ENCODE results near the gene NTNG2. TPM values are rescaled to one million over a fixed set of nuclear protein-coding genes. Genes with fewer than 3 reads are reported as not detected.

NTNG2 gene
- total RNA-seq, 1 donor from 2014 or later = 3.5 TPM

DNA sequence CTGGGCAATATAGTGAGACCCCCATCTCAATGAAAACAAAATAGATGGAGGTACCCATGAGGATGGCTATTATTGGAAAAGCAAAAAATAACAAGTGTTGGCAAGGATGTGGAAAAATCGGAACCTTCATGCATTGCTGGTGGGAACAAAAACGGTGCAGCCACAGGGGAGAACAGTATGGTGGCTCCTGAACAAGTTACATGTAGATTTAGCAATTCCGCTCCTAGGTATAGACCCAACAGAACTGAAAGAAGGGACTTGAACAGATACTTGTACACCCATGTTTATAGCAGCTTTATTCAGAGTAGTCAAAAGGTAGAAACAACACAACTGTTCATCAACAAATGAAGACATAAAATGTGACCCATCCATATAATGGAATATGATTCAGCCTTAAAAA, 43.0 kb downstream of the NTNG2 start:
- no peak for DNase-seq (ENCODE audit: low spot score)

DNA sequence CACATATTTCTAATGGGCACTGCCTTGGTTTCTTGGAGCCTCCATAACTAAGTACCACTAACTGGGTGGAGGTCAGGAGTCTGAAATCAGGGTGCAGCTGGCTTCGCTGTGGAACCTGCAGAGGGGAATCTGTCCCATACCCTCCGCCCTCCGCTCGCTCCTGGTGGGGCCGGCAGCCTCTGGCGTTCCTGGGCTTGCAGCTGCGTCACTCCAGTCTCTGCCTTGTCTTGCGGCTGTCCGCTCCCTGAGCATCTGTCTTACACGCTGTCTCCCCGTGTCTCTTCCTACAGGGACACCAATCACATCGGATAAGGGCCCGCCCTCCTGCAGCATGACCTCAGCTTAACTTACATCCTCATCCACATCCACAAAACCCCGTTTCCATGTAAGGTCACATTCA, 45.4 kb downstream of the NTNG2 start:
- DNase-seq (ENCODE audit: low spot score) = no peak

- DNase-seq (ENCODE audit: low spot score) = no peak
Measured at GRCh38 chr9:132207839-132208615, 46.2 kb downstream of the NTNG2 start.

GRCh38 chr9:132209228-132209627, 47.4 kb downstream of the NTNG2 start:
- no peak for DNase-seq (ENCODE audit: low spot score)

GRCh38 chr9:132210472-132211145, 48.8 kb downstream of the NTNG2 start:
- DNase-seq (ENCODE audit: low spot score) = no peak

DNA sequence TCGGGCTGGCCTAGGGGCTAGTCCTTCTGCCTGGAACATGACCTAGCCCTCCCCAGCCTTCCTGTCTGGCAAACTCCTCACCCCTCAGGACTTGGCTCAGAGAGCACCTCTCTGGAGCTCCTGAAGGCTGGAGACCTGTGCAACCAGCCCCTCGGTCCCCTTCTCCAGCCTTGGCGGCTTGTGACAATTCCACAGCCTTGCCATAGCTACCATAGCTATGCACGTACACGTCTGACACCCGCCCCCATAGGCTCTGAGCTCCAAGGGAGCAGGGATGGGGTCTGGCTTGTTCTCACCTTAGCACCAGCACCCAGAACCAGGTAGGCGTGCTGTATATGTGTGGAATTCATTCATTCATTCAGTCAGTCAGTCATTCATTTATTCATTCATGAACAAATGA, 49.7 kb downstream of the NTNG2 start:
- DNase-seq (ENCODE audit: low spot score) = no peak

DNA sequence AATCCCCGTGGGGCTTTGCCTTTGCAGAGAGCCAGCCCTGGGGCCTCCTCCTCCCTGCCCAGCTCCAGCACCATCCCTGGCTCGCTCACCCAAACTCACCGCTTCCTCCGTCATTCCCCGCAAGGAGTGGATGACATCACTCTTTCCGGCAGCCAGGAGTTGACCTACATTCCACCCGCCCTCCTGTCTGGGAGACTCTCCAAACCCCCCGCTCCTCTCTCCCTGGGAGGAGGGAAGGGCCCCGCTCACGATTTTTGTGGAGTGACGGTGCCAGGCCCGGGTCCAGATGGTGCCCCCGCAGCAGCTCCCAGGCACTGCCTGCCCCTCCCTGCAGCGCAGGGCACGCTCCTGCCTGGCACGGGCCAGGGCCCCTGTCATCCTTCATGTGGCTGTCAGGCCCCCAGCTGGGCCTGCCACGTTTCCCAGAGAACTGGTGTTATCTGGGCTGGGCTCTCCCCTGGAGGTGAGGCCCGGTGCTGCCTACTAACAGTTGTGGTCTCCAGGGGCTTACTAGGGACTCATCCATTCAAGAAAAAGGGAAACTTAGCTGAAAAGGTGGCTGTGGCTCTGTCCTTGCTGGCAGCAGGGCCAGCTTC, 52.3 kb downstream of the NTNG2 start:
- DNase-seq (ENCODE audit: low spot score) = peak; percentile 63

GRCh38 chr9:132216861-132217619, 55.2 kb downstream of the NTNG2 start:
- DNase-seq (ENCODE audit: low spot score) = no peak

DNA sequence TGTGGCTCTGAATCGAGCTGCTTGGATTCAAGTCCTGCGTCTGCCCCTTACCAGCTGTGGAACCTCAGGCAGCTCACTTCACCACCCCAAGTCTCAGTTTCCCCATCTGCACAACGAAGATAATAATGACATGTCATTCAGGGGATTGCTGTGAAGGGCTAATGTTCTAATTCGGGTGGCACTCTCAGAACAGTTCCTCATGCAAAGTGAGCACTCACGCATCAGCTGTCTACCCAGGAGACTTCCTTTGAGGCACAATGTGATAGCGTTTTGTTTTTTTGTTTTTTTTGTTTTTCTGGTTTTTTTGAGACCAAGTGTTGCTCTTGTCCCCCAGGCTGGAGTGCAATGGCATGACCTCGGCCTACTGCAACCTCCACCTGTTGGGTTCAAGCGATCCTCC, 56.4 kb downstream of the NTNG2 start:
- no peak for DNase-seq (ENCODE audit: low spot score)

- no peak for DNase-seq (ENCODE audit: low spot score)
Measured at GRCh38 chr9:132221941-132222340, 60.1 kb downstream of the NTNG2 start.

GRCh38 chr9:132224645-132225044, 62.8 kb downstream of the NTNG2 start:
- DNase-seq (ENCODE audit: low spot score) = no peak

DNA sequence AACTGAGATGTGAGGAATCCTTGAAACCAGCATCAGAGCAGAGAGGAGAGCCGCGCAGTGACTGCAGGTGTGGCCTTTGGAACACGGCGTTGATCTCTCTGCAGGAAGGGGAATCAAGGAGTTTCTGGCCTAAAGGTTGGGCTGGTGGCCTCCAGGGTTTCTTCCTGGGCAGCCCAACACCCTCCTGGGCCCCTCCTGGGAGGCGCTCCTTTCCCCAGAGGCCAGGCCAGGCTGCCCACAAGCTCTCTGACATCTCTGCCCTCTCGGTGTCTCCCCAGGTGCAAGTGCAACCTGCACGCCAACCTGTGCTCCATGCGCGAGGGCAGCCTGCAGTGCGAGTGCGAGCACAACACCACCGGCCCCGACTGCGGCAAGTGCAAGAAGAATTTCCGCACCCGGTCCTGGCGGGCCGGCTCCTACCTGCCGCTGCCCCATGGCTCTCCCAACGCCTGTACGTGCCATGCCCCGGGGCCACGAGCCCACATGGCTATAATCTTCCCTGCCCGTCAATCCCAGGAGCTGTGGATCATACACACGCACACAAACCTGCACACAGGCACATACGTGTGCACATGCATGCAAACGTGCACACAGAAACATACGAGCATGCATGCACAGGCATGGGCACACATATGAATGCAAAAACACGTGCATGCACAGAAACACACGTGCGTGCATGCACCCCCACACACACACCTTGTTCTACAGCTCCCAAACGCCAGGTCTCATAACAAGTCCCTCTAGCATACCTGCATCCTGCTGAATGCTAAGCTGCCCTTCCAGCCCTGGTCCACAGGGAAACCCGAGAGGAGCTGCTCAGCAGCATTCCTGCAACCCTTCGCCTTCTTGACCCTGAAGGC, 64.9 kb downstream of the NTNG2 start:
- DNase-seq (ENCODE audit: low spot score) = no peak

- DNase-seq (ENCODE audit: low spot score) = no peak
Measured at GRCh38 chr9:132228062-132228461, 66.2 kb downstream of the NTNG2 start.

DNA sequence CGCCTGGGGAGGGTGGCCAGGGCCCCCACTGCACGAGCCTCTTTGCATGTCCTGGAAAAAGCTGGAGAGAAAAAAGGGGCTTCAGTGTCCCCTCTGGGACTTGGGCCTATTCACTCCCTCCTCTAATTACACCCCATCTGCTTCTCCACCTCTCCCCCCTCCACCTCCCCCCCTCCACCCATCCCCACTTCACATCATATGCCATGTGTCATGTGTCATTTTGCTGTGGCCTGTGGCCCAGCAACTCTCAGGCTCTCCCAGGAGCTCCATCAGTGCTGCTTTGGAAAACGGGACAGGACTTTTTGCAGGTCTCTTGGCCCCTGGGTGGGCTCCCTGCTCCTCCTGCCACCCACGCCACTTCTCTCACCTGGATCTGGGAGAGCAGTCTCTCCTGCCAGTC, 68.7 kb downstream of the NTNG2 start:
- DNase-seq (ENCODE audit: low spot score) = no peak

DNA sequence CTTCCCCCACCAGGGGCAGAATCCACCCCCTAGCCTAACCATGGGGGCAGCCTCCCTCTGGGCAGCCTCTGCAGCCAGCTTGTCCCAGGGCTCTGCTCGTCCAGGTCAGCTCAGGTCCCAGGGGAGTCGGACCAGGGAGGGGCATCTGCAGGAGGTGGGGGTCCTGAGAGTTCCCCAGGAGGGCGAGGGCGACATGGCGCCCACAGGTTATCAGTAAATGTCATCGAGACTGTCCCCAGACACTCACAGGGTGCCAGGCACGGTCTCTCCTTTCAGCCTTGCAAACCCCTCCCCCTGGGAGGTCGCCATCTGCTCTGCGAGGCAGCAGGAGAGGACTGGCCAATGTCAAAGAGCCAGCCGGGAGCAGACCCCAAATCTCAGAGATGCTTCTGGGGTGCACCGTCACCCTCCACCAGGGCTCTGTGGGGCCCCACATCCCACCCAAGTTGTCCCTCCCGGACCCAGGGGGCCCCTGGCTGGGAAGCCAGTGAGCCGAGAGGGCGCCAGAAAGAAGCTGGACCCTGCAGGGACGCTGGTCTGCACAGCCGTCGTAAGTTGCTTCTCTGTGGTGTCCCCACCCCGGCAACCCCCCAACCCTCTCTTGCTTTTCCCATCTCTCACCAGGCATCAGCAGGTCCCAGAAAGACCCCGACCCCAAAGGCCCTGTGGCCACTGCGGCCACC, 69.3 kb downstream of the NTNG2 start:
- DNase-seq (ENCODE audit: low spot score) = no peak

DNA sequence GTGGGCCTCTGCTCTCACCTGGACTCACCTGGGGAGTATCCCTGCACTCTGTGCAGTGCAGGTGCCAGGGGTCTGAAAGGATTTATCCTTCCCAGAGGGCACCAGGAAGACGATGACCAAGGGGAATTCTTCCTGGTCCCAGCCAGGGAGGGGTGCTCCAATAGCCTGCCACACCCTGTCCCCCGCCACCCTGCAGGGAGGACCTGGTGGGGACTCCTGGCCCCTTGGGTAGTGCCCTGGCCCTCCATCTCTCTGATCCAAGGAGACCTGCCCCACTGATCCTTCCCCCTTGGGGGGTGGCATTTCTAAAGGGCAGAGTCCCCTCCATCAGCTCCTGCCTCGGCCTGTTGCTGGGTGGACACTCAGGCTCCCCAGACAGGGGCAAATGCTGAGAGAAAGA, 70.7 kb downstream of the NTNG2 start:
- DNase-seq (ENCODE audit: low spot score) = no peak

DNA sequence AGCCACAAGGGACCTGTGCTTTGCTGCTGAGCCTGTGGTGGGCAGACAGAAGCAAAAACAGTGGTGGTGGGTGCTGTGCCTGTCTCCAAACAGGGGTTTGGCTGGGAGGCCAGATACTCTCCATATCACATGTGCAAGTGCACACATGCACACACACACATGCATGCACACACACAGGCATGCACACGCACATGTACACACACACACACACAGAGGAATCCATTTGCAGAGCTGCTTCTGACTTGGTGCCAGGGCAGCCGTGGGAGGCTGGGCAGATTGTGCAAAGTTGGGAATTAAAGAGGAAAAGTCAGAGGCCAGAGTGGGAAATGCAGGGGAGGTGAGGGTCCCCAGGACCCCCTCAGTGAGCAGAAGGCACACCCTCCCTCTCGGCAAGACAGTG, 71.3 kb downstream of the NTNG2 start:
- DNase-seq (ENCODE audit: low spot score) = no peak

DNA sequence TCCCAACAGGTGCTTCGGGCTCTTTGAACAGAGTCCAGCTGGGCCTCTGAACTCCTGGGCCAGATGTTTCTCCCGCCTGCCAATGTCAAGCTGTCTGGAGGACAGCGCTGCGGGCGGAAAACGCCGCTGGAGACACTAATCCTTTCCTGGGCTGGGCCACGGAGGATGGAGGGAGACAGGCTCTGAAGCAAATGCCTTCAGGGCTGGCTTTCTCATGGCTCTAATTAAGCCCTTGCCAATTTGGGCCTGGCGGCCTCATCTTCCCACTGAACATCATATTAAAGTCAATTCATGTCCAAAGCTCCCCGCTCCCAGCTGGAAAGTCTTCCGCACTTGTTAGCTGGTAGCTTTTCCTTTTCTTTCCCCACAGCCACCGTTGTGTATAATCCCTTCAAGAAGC, 72.7 kb downstream of the NTNG2 start:
- DNase-seq (ENCODE audit: low spot score) = no peak

DNA sequence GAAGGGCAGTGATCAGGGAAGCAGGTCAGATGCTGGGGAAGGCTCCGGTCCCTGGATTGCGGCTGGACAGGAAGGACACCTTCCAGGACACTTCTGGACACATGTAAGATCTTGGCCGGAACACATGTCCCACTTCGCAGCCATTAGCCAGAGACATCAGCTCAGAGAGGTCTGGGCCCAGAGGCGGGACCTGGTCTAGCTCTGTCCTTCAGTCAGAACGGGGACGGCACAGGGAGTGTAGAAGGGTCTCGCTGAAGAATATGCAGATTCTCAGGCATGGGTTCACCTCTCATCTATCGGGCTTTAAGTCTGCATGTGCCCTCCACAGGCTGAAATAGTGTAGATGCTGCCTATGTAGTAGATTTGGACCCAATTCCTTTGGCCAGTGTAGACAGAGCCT, 73.3 kb downstream of the NTNG2 start:
- DNase-seq (ENCODE audit: low spot score) = no peak

- peak; percentile 77 for DNase-seq (ENCODE audit: low spot score)
Measured at GRCh38 chr9:132235894-132236661, 74.2 kb downstream of the NTNG2 start.
